GM12892 (cell line): ENCODE measurements around the gene ITM2A.

ENCODE experiments used
- POLR2A ChIP-seq: IDR thresholded peaks from 2 replicates; pipeline ENCODE4 v1.6.1; 2011; ENCODE audit warnings: low read depth, low read length, control low read depth
- POLR2AphosphoS5 ChIP-seq: IDR thresholded peaks from 2 replicates; pipeline ENCODE4 v1.6.1; 2011; ENCODE audit warnings: low read depth, low read length, control low read depth
- TAF1 ChIP-seq: IDR thresholded peaks from 2 replicates; pipeline ENCODE4 v1.6.1; 2011; ENCODE audit warnings: low read depth, mild to moderate bottlenecking, control low read depth, low read length, borderline replicate concordance

DNA sequence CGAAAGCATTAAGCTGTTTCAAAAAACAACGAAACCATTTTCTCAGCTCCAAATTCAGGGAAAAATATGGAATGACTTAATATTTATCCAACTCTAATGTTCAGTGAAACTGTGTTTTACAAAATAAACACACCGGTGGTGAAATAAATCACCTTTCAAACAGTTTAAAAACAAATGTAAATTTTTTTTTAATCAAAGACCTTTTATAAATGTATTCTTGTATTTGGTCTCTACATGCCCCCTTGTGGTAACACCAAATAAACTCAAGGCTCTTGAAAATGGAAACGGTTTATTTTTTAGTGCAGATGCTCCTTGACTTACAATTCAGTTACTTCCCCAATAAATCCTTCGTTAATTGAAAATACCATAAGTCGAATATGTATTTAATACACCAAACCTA is 45.8 kb upstream of the ITM2A start:
- no peak for TF ChIP-seq POLR2A
- no peak for TF ChIP-seq TAF1
- no peak for TF ChIP-seq POLR2AphosphoS5
